Epidermal melanocyte (primary cell): ENCODE results near the gene CTDP1.
"Not testable (repeated sequence)": the region's sequence is repeated elsewhere in the genome, so short reads cannot be mapped to it uniquely, and the experiment has no call there.

Experiments
- DNase-seq: peaks from one replicate; pipeline ENCODE4 v3.0.0; 2011; ENCODE audit warnings: low spot score; ENCODE audit not compliant: insufficient read length

CTDP1 gene

DNA sequence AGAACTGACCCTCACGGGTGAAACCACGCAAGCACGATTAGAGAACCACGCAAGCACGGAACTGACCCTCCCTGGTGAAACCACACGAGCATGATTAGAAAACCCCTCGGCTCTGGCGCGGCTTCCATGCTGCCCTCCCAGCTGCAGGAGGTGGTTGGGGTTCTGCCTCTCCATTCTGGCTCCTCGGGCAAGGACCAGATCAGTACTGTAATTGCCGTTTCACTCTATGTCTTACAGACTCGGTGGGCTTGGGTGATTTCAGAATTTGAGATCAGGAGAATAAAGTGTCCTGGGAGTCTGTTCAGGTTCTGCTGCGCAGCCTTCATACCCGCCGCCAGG, 59.8 kb downstream of the CTDP1 start:
- DNase-seq: no peak

DNA sequence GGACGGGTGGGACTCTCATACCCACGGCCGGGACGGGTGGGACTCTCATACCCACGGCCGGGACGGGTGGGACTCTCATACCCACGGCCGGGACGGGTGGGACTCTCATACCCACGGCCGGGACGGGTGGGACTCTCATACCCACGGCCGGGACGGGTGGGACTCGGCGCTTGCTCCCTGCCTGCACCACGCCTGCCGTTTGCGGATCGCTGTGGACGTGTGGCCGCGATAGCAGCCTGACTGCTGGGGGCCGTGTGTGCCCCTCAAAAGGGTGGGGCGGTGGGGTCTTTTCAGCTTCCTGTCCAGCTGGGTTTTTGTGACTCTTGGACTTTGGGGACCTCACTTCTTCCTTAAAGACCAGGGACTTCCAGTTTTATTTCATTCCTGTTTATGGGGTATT, 60.4 kb downstream of the CTDP1 start:
- DNase-seq: not testable (repeated sequence)

DNA sequence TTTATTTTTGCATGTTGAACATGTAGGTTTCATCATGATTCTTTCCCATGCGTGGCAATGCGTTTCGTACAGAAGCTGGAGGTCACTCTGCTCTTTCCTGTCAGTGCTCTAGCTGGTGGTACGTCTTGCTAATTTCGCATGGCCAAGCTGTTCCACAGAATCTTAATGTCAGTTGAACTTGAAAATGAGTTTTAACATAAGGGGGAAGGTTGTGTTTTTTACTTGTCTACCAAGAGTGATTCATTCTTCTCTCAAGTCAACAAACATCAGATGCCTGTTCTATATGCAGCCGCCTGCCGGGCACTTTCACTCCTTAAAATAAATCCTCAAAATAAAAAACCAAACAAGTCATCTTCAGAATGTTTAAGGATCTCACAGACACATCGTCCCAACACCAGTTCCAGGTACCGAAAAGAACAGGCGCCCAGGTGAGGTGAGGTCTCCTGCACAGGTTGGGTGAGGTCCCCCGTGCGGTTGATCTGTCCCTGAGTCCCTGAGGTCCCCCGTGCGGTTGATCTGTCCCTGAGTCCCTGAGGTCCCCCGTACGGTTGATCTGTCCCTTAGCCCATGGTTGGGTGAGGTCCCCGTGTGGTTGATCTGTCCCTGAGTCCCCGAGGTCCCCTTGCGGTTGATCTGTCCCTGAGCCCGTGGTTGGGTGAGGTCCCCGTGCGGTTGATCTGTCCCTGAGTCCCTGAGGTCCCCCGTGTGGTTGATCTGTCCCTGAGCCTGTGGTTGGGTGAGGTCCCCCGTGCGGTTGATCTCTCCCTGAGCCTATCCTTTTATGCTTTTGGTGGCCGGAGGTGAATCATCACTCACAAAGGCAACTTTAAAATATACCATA, 61.1 kb downstream of the CTDP1 start:
- no peak for DNase-seq

DNA sequence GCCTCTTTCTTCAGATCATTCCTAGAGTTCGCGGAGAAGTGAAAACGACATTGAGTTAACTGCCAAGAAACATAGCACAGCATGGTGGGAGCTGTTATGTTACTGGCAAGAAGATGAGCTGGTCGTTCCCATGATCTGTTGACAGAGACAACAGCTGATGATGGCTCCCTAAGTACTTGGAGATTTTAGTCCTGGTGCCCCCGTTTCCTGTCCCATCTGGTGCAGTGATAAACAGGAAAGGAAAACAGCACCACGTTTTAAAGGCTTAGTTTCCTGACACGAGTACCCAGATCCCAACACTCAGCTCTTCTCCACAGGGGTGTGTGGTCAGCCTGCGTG, 61.7 kb downstream of the CTDP1 start:
- no peak for DNase-seq

DNA sequence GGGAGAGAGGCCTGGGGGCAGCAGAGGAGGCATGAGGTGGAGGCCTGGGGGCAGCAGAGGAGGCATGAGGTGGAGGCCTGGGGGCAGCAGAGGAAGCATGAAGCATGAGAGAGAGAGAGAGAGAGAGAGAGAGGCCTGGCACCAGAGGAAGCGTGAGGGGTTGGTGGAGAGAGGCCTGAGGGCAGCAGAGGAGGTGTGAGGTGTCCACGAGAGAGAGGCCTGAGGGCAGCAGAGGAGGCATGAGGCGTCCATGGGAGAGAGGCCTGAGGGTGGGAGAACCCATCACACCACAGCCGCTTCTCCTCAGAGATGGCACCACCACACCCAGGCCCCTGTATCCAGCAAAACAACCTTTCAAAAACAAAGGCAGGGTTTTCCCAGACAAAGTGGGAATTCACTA, 62.5 kb downstream of the CTDP1 start:
- DNase-seq: no peak

DNA sequence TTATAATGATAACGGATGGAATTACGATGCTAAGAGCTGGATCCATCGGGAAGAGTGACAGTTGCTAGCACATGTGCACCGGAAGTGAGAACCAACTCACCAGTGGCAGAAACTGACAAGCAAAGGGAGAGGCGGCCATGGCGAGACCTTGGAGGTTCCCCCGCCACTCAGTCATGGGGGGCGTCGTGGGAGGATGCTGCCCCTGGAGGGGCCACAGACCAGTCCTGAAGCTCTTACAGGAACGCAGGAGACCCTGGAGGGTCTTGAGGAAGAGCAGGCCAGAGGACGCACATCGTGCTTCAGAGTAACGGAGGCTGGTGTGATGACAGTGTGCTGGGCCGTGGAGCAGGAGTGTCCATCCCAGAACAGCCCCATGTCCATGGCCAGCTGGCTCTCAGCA, 65.0 kb downstream of the CTDP1 start:
- no peak for DNase-seq

DNA sequence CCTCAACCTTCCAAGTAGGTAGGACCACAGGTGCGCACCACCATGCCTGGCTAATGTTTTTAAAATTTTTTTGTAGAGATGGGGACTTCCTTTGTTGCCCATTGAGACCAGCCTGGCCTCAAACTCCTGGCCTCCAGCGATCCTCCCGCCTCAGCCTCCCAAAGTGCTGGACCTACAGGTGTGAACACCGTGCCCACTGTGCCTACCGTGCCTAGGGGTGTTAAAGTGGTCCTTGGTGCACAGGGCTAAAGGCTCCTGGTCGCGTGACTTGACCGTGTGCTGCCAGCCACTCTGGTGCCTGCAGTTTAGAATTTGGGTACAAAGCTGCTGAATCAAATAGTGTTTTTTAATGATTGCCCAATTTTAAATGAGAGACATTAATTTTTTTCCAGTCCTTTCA, 67.1 kb downstream of the CTDP1 start:
- no peak for DNase-seq

DNA sequence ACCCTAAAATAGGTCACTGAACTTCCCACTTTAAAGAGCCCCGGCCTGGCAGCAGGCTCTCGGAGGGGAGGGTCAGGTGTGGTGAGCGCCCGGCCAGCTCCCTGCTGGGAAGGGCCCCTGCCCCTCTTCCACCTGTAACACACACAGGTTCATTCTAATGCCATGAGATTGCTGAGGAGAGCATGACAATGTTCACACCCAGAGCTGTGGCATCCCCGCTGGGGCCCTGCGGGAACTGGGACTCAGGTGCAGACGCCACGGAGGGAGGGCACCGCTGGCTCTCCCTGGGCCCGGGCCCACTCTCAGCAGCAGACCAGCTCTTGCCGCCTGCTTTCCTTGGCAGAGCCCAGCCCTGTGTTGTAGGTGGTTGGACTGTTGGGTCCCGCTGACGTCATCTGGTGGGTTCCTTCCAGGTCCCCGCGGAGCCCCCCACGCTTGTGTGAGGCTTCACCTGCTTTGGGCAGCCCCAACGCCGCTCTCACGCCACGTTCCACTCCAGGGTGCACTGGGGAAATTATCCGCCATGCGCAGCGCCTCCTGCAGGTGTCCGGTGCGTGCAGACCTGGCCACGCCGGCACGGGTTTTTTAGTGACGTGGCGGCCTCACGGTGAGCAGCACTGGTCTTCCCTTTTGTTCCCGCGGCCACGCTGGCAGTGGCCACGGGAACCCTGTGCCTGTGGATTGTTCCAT, 67.7 kb downstream of the CTDP1 start:
- no peak for DNase-seq

DNA sequence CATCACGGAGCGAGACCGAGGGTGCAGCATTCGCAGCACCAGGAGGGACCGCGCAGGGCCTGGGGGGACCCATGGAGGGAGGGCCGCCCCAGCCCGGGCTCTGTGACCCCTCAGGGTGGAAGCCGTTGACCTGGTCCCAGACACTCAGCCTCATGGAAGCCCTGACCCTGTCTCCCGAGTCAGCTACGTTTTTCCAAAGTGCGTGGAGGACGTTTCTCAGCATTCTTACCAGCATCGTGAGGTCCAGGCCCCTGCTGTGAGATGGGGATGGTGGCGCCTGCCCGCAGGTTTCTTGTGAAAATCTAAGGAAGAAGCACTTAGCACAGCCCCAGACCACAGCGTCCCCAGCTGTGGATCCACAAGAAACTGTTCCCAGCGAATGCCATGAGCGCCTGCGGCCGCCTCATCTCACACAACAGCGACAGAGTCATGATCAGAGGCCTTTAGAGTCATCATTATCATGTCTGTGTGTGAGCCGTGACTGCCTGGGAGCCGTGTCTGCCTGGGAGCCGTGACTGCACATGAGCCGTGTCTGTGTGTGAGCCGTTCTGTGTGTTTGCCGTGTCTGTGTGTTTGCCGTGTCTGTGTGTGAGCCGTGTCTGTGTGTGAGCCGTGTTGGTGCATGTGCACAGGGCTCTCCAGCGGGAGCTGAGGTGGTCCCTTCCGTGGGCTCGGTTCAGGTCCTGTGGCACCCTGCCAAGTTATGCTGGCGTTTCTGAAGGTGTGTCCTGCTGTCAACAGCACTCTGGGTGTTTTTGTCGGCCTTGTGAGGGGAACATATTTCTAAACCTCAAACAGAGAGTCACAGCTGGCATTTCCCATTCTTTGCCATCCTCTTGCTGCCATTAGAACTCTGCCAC, 68.9 kb downstream of the CTDP1 start:
- no peak for DNase-seq

DNA sequence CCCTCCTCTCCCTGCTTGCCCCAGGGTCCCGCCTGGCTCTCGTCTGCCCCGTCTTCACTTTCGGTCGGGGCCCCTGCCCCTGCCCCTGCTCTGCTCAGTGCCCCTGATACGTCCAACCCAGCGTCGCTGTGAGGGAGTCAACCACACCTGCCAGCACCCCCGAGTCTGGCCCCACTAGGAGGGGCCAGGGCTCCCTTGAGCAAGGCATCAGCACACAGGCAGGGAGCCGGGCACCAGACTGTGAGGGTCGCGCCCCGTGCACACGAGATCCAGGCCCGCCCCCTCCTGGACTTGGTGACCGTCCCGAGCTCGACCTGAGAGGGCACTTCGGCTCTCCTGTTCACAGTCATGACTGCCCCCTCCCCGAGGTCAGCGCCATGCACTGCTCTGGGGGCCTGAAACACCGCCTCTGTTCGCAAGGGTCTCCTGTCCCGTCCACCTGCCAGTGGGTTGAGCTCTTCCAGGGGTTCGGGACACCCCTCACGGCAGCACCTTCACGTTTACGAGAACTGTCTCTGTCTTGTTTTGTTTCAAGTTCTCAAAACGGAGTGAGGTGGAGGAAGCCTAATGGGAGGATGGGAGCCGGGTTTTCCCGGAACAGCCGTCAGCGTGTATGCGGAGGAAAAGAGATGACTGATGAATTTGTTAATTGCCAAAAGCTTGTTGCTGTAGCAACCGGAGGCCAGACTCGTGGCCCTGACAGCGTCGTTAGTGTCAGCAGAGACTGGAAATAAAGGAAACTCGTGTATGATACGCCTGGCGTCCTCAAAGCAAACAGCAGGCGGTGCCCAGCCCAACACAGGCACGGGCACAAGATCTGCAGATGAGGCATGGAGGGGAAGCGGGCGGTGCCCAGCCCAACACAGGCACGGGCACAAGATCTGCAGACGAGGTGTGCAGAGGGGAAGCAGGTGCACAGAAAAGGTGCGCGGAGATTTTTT, 69.9 kb downstream of the CTDP1 start:
- DNase-seq: no peak

DNA sequence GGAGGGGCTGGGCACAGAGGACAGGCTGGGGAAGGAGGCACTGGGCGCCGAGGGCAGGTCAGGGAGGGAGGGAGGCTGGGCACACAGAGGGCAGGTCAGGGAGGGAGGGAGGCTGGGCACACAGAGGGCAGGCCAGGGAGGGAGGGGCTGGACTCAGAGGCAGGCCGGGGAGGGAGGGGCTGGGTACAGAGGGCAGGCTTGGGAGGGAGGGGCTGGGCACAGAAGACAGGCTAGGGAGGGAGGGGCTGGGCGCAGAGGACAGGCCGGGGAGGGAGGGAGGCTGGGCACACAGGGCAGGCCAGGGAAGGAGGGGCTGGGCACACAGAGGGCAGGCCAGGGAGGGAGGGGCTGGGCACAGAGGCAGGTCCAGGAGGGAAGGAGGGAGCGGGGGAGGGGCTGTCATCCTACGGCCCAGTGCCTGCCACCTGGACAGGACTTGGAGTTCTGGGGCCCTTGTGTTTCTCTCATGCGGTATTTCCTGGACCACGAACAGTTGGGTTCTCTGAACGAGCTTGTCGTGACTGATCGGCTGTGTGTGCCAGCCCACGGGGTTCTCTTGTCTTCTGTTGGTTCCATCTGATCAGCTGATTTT, 71.5 kb downstream of the CTDP1 start:
- no peak for DNase-seq

DNA sequence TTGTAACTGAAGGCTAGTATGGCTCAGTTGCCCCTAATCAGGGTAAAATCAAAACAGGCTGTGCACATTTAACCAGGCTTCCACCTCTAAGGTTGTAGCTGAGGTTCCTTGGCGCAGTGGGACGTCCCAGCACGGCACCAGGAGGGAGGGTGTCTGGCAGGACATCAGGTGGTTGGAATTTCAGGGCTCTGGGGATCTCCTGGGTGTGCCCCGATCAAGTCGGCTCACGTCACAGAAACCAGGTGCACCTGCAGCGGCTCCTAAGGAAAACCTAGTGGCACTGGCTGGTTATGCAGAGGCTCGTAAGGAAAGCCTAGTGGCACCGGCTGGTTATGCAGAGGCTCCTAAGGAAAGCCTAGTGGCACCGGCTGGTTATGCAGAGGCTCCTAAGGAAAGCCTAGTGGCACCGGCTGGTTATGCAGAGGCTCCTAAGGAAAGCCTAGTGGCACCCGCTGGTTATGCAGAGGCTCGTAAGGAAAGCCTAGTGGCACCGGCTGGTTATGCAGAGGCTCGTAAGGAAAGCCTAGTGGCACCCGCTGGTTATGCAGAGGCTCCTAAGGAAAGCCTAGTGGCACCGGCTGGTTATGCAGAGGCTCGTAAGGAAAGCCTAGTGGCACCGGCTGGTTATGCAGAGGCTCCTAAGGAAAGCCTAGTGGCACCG, 72.4 kb downstream of the CTDP1 start:
- DNase-seq: not testable (repeated sequence)

DNA sequence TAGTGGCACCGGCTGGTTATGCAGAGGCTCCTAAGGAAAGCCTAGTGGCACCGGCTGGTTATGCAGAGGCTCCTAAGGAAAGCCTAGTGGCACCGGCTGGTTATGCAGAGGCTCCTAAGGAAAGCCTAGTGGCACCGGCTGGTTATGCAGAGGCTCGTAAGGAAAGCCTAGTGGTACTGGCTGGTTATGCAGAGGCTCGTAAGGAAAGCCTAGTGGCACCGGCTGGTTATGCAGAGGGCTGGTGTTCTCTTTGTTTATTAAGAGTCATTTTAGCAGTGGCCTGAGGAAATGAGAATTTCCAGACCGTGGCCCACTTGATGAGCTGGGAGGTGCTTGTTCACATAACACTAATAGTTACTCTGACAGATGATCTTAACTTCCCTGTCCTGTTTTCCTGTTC, 73.3 kb downstream of the CTDP1 start:
- DNase-seq: not testable (repeated sequence)

DNA sequence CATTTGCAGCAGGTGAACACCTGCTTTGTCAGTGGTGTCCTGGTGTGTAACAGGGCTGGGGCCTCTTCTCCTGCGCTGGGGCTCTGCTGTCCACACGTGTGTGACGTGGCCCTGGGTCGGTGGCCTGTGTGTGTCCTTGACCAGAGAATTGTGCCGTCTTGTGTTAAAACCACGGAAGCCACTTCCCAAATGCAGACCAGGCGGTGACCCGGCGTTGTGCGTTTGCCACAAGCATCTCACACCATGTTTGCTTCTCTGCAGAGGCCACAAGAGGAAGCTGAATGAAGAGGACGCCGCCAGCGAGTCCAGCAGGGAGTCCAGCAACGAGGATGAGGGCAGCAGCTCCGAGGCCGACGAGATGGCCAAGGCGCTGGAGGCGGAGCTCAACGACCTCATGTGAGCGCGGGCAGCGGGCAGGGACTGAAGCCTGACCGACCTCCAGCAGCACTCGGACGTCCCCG, 73.8 kb downstream of the CTDP1 start:
- no peak for DNase-seq

DNA sequence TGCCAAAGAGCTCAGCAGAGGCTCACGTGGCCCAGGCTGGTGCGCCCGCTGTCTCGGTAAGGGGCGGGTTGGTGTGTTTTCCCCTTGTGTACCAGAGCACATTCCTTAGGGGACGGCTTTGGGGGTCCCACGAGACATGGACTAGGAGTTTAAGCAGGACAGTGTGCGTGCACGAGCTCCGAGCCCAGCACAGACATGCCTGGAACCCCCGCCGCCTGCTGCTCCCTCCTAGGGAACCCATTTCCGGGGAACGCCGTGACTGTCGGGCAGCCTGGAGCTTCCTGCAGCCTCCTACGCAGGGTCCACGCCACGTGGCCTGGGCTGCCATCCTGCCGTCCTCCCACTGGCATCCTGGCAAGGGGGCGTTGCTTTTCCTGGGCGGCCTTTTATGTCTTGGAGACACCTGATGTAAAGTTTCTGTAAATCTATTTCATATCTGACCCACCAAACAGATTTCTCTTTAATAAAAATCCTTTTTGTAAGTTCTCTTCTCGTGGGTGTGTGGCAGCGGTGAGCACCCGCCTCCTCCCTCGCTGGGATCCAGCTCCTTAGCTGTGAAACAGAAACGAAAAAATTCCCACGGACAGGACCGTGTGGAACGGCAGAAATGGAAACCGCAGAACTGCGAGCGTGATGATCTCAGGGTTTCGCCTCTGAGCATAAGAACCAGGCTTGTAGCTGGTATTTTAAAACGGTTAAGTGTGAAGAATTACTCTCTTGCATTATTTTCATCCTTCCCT, 74.6 kb downstream of the CTDP1 start:
- no peak for DNase-seq

DNA sequence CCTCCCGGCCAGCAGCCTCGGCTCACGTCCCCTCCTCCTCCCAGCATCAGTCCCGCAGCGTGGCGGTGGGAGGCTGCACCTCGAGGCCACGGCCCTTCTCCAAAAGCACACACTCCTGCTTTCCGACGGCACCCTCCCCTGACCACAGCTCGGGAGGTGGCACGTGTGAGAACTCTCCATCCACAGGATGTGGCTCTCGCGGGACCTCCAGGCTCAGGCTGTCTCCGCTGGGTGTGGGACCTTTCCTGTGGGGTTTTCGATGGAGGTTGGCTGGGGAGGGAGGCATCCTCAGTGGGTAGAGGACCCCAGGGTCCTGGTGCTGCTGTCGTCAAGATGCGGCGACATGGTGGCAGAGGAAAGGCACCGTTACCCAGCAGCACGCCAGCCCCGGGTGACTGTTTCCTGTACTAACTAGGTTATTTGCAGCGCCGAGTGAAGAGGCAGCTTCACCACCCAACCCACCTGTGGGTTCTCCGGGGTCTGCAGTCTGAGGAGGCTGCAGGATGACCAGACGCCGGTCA, 75.3 kb downstream of the CTDP1 start:
- DNase-seq: no peak

DNA sequence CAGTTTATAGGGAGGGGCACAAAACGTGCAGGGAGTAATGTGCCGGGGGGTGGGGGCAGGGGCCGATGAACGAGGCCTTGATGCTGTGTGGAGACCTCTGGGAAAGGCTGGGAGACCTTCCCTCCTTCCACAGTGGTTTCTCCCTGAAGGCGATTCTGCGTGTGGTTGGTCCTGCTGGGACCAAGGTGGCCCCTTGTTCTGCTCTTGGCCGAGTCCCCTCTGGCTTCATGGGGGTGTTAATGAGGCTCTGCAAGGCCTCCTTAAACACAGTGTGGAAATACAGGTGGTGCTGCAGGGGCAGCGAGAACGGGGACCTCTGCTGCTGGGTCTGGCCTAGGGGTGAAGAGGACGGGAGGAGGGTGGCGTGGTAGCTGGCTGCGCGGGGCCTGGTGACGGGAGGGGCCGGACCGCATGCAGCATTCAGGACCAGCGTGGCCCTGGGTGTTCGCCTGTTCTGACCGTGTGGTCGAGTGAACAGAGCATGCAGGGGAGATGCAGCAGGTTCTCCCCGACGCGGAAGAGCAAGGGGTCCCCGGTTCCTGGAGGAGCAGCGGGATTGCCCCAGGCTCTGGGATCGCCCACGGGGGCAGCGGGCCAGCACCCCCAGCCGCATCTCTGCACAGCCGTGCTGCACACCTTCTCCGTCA, 76.0 kb downstream of the CTDP1 start:
- DNase-seq: no peak

DNA sequence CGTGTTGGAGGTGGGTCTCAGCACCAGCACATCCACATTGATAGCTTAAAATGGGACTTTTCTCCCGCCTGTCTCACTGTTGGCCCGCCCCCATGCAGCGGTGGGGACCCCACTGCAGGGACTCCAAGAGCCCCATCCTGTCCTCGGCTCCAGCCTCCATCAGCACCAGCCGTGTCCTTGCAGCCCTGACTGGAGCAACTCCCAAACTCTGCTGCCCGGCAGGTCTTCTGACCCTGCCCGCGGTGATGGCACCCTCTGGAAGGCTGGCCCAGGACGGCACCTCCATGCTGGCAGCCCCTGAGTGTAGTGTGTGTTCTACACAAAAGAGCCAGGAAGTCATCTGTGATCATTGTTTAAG, 76.5 kb downstream of the CTDP1 start:
- no peak for DNase-seq

DNA sequence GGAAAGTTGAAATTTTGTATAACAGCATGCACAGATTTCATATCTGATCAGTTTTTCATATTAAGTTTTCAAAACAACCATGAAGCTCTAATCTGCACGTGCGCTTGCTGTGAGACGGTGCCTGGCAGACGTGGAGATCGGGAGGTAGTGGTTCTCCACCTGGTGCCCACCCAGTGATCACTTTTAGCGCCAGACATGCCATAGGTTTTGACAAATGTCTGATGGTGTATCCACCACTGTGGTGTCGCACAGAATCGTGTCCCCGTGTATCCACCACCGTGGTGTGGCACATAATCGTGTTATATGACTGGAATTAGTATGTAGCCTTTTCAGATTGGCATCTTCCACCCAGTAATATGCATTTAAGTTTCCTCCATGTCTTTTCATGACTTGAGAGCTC, 77.2 kb downstream of the CTDP1 start:
- DNase-seq: no peak
